K562 (cell line): Measurements from ENCODE around the gene AANAT. TPM values are rescaled to one million over a fixed set of nuclear protein-coding genes. Genes with fewer than 3 reads are reported as not detected.

ENCODE experiments used
- ARNT ChIP-seq, 2 experiments: fragments of 450-650 bp; IDR thresholded peaks; 2 replicates each; pipeline ENCODE4 v1.6.1; 2016; ENCODE audit warnings: mild to moderate bottlenecking in 1 of 2
- C11orf30 ChIP-seq: fragments of 450-650 bp; IDR thresholded peaks from 2 replicates; pipeline ENCODE4 v1.6.1; 2016; ENCODE audit warnings: low read depth, mild to moderate bottlenecking
- CCNT2 ChIP-seq: IDR thresholded peaks from 2 replicates; pipeline ENCODE4 v1.6.1; 2011; ENCODE audit warnings: borderline replicate concordance, low read depth, mild to moderate bottlenecking, moderate library complexity, mixed read lengths, low read length; ENCODE audit not compliant: insufficient read length; ENCODE audit errors: extremely low read depth
- HES1 ChIP-seq: fragments of 450-650 bp; IDR thresholded peaks from 2 replicates; pipeline ENCODE4 v1.6.1; 2016; ENCODE audit warnings: low read depth, mild to moderate bottlenecking, moderate library complexity
- IRF2 ChIP-seq: sonication (generic); formaldehyde crosslinking; IDR thresholded peaks from 2 replicates; pipeline ENCODE4 v1.8.1; 2022; ENCODE audit warnings: mild to moderate bottlenecking, missing genetic modification reagents
- JUN ChIP-seq, 2 experiments: sonication (generic) in 1 of 2; formaldehyde crosslinking in 1 of 2; IDR thresholded peaks; 2 replicates each; pipeline versions ENCODE4 v1.6.1 to v1.8.0; 2012 to 2022; ENCODE audit warnings: borderline replicate concordance in 2 of 2, mild to moderate bottlenecking in 2 of 2, improper control_type of control experiment in 1 of 2, low read depth in 1 of 2, low read length in 1 of 2, missing genetic modification reagents in 1 of 2
- KAT2B ChIP-seq: IDR thresholded peaks from one replicate; pipeline ENCODE4 v1.6.1; 2012; ENCODE audit warnings: low read depth, mild to moderate bottlenecking, control low read depth, inconsistent platforms, low read length, moderate library complexity
- MAFK ChIP-seq: IDR thresholded peaks from 2 replicates; pipeline ENCODE4 v1.6.1; 2011; ENCODE audit warnings: low read length, improper control_type of control experiment
- TBP ChIP-seq: optimal IDR thresholded peaks from 2 replicates; pipeline ENCODE3; 2011; ENCODE audit warnings: low read depth, low read length, improper control_type of control experiment
- ZBTB1 ChIP-seq: sonication (generic); formaldehyde crosslinking; IDR thresholded peaks from 2 replicates; pipeline ENCODE4 v1.8.1; 2023; ENCODE audit warnings: missing genetic modification reagents, low read depth, mild to moderate bottlenecking, borderline replicate concordance
- ZBTB40 ChIP-seq, 2 experiments: fragments of 450-650 bp in 1 of 2; sonication (generic) in 1 of 2; formaldehyde crosslinking in 1 of 2; IDR thresholded peaks; 2 replicates each; pipeline versions ENCODE4 v1.7.1 to v1.9.0; 2016 to 2022; ENCODE audit warnings: inconsistent platforms in 1 of 2, mild to moderate bottlenecking in 1 of 2, missing genetic modification reagents in 1 of 2
- ZBTB5 ChIP-seq: fragments of 450-650 bp; IDR thresholded peaks from 2 replicates; pipeline ENCODE4 v1.6.1; 2017; ENCODE audit warnings: antibody characterized with exemption
- ZNF253 ChIP-seq: fragments of 250-450 bp; sonication (Bioruptor Pico); conservative IDR thresholded peaks from 2 replicates; pipeline ENCODE4 v1.6.1; 2021; ENCODE audit warnings: mild to moderate bottlenecking
- ZNF311 ChIP-seq: fragments of 250-450 bp; sonication (Bioruptor Pico); IDR thresholded peaks from 2 replicates; pipeline ENCODE4 v1.4.0; 2020; ENCODE audit warnings: mild to moderate bottlenecking, moderate library complexity
- ZNF436 ChIP-seq: fragments of 250-450, 450-650 bp; sonication (Bioruptor Pico); formaldehyde crosslinking; IDR thresholded peaks from 2 replicates; pipeline ENCODE4 v1.7.0; 2020; ENCODE audit warnings: mild to moderate bottlenecking
- polyA plus RNA-seq, 8 experiments: library from polyadenylated mRNA; depleted of rRNA in 4 of 8; stranded (reverse) in 5 of 8; unstranded in 3 of 8; fragments of >200 nt; fragmentation: Nextera tagmentation in 2 of 8; fragmentation: Illumina TruSeq in 1 of 8; extraction: Ambion mirVana in 2 of 8; extraction: Trizol in 1 of 8; gene quantifications; 2 replicates each; pipeline versions ENCODE4 v1.2.1 to v1.2.3, GENCODE V29; 2011 to 2014; ENCODE audit warnings: inconsistent platforms in 1 of 8, missing spikeins in 1 of 8
- total RNA-seq, 7 experiments: library from RNA; depleted of rRNA in 6 of 7; stranded (reverse); fragments of >200 nt in 6 of 7; fragmentation: Illumina TruSeq in 2 of 7; extraction: Trizol in 2 of 7; gene quantifications; 2 replicates each; pipeline versions ENCODE4 v1.2.1 to v1.2.3, GENCODE V29; 2011 to 2021; ENCODE audit warnings: low replicate concordance in 1 of 7

The AANAT gene
- total and polyA plus RNA-seq, 9 of the 15 experiments (the other 6 are each of a cell fraction or from before 2014, with no cell fraction given), result not detected

- TF ChIP-seq CCNT2 (no peak), KAT2B (no peak), ZBTB1 (CRISPR knock-in tag) (no peak), ZNF436 (CRISPR knock-in tag) (no peak), C11orf30 (peak; percentile 98), MAFK (peak; percentile 93), ZNF311 (CRISPR knock-in tag) (no peak), JUN (IDR thresholded peaks at IDR 0.05; ENCODE audit: borderline replicate concordance, low read depth, low read length) (no peak), JUN (CRISPR knock-in tag; IDR thresholded peaks at IDR 0.05; ENCODE audit: borderline replicate concordance) (no peak), ARNT (IDR thresholded peaks at IDR 0.05) (0 out of 4 replicates have a peak, but pooled peaks of 1 of the 2 experiments have one; percentile 24), HES1 (no peak), TBP (no peak), ZBTB40 (IDR thresholded peaks at IDR 0.05) (no peak), ZBTB40 (CRISPR knock-in tag; IDR thresholded peaks at IDR 0.05) (no peak), IRF2 (no peak), ZBTB5 (no peak), ZNF253 (CRISPR knock-in tag) (no peak)
These were observed 20.8 kb upstream of the AANAT start (continued) for GRCh38 chr17:76446449-76447231.
